IMR-90 (cell line): ENCODE measurements around the gene PAAF1.

Source experiments
- CEBPB ChIP-seq: IDR thresholded peaks from 2 replicates; pipeline ENCODE4 v1.6.1; 2012; ENCODE audit warnings: low read depth, low read length, improper control_type of control experiment
- MAFK ChIP-seq: IDR thresholded peaks from 2 replicates; pipeline ENCODE4 v1.6.1; 2012; ENCODE audit warnings: low read depth, low read length, improper control_type of control experiment
- MAZ ChIP-seq: IDR thresholded peaks from 2 replicates; pipeline ENCODE4 v1.6.1; 2012; ENCODE audit warnings: low read depth, mild to moderate bottlenecking, low read length, improper control_type of control experiment, moderate library complexity, borderline replicate concordance
- POLR2A ChIP-seq: IDR thresholded peaks from 2 replicates; pipeline ENCODE4 v1.6.1; 2012; ENCODE audit warnings: mild to moderate bottlenecking, low read depth, low read length
- RAD21 ChIP-seq: IDR thresholded peaks from 2 replicates; pipeline ENCODE4 v1.6.1; 2012; ENCODE audit warnings: low read length, improper control_type of control experiment
- RCOR1 ChIP-seq: IDR thresholded peaks from 2 replicates; pipeline ENCODE4 v1.6.1; 2012; ENCODE audit warnings: mild to moderate bottlenecking, low read length, improper control_type of control experiment; ENCODE audit not compliant: insufficient replicate concordance
- SMC3 ChIP-seq: fragments of 150-350 bp; IDR thresholded peaks from 2 replicates; pipeline ENCODE4 v1.6.1; 2016; ENCODE audit warnings: low read depth, mild to moderate bottlenecking, antibody characterized with exemption, low read length, moderate library complexity
- TF ChIP-seq, protein P1 (sequence below): conservative IDR thresholded peaks from 2 replicates; pipeline ENCODE4 v1.5.1; 2012; ENCODE audit warnings: mild to moderate bottlenecking, low read depth, low read length, improper control_type of control experiment
- TF ChIP-seq, protein P2 (sequence below): fragments of 150-350 bp; IDR thresholded peaks from 2 replicates; pipeline ENCODE4 v1.6.1; 2017; ENCODE audit warnings: mild to moderate bottlenecking, antibody characterized with exemption, low read length, low read depth

DNA sequence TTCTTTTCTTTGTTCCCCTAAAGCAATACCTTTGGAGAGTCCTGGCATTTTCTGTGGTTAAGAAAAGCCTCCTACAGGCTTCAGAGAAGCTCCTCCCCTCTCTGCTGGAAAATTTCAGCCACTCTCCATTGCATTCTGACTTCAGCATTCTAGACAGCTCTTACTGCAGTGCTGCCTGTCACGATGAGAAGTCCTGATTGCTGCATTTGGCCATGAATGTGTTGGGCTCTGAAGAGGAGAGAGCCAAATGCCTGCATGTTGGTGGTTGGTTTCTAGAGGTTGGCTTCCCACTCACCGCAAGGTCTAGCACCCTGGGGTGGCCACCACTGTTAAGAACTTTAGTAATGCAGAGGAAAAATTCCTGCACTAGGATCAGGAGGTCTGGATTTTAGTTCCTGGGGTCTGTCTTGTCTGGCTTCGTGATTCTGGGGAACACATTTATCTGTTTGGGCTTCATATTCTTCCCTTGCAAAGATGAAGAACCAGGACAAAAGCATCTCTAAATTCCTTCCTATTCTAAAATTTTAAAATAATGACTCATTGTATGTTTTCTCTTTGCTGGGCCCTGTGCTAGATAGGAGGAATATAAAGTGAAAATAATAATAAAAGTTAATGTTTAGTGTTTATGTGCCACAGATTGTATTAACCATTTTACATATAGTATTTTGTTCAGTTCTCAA, 38.2 kb upstream of the PAAF1 start:
- TF ChIP-seq, protein P1, sequence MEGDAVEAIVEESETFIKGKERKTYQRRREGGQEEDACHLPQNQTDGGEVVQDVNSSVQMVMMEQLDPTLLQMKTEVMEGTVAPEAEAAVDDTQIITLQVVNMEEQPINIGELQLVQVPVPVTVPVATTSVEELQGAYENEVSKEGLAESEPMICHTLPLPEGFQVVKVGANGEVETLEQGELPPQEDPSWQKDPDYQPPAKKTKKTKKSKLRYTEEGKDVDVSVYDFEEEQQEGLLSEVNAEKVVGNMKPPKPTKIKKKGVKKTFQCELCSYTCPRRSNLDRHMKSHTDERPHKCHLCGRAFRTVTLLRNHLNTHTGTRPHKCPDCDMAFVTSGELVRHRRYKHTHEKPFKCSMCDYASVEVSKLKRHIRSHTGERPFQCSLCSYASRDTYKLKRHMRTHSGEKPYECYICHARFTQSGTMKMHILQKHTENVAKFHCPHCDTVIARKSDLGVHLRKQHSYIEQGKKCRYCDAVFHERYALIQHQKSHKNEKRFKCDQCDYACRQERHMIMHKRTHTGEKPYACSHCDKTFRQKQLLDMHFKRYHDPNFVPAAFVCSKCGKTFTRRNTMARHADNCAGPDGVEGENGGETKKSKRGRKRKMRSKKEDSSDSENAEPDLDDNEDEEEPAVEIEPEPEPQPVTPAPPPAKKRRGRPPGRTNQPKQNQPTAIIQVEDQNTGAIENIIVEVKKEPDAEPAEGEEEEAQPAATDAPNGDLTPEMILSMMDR: no peak
- TF ChIP-seq POLR2A: no peak
- TF ChIP-seq RAD21: no peak
- no peak for TF ChIP-seq RCOR1
- TF ChIP-seq MAZ: no peak
- TF ChIP-seq, protein P2, sequence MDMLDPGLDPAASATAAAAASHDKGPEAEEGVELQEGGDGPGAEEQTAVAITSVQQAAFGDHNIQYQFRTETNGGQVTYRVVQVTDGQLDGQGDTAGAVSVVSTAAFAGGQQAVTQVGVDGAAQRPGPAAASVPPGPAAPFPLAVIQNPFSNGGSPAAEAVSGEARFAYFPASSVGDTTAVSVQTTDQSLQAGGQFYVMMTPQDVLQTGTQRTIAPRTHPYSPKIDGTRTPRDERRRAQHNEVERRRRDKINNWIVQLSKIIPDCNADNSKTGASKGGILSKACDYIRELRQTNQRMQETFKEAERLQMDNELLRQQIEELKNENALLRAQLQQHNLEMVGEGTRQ: no peak
- TF ChIP-seq CEBPB: no peak
- no peak for TF ChIP-seq SMC3
- TF ChIP-seq MAFK: no peak
